Prostate gland (tissue), 2 donors: Measurements from ENCODE around the gene ZNF419.

Experiments
- POLR2A ChIP-seq: fragments of 450-650 bp; IDR thresholded peaks from one replicate; pipeline ENCODE4 v1.6.1; 2016; ENCODE audit warnings: antibody characterized with exemption, mild to moderate bottlenecking
- POLR2AphosphoS5 ChIP-seq: sonication (generic); formaldehyde crosslinking; IDR thresholded peaks from one replicate; pipeline ENCODE4 v1.6.1; 2017; ENCODE audit warnings: antibody characterized with exemption
- TF ChIP-seq, protein P1 (sequence below), 4 experiments: fragments of 200-600 bp in 2 of 4; fragments of 450-650 bp in 2 of 4; sonication (generic) in 2 of 4; IDR thresholded peaks; 1 replicate in 3 of 4; 2 replicates in 1 of 4; pipeline ENCODE4 v1.5.1; 2016 to 2019; ENCODE audit warnings: antibody characterized with exemption in 4 of 4, mild to moderate bottlenecking in 2 of 4, moderate library complexity in 2 of 4

DNA sequence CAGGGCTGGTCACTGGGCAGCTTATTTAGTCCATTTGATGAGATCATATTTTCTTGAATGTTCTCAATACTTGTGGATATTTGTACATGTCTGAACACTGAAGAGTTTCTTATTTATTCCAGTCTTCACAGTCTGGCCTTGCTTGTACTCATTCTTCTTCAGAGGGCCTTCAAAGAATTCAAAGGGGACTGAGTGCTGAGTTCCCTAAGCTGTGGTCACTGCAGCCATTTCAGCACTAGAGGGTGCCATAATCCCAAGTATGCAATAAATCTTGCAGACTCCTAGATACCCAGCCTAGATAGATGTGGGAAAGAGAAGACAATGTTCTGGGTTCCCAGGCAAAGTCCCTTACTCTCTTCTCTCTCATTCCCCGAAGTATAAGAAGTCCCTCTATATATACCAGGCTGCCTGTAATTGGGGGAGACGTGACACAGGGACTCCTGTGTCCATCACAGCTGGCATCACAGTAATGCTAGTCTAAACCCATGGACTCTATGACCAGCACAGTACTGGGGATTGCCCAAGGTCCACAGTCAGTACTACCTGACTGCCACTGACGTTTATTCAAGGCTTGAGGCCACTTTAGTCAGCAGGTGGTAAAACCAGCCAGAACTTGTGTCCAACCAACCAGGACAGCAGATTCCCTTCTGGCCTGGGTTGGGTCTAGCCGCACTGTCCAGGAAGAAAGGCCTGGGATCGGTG is 21.7 kb upstream of the ZNF419 start:
- TF ChIP-seq, protein P1, sequence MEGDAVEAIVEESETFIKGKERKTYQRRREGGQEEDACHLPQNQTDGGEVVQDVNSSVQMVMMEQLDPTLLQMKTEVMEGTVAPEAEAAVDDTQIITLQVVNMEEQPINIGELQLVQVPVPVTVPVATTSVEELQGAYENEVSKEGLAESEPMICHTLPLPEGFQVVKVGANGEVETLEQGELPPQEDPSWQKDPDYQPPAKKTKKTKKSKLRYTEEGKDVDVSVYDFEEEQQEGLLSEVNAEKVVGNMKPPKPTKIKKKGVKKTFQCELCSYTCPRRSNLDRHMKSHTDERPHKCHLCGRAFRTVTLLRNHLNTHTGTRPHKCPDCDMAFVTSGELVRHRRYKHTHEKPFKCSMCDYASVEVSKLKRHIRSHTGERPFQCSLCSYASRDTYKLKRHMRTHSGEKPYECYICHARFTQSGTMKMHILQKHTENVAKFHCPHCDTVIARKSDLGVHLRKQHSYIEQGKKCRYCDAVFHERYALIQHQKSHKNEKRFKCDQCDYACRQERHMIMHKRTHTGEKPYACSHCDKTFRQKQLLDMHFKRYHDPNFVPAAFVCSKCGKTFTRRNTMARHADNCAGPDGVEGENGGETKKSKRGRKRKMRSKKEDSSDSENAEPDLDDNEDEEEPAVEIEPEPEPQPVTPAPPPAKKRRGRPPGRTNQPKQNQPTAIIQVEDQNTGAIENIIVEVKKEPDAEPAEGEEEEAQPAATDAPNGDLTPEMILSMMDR (IDR thresholded peaks at IDR 0.05) = no peak
- TF ChIP-seq POLR2A (no peak), POLR2AphosphoS5 (no peak)
